ENCODE results near the gene PGP. TPM values are rescaled to one million over a fixed set of nuclear protein-coding genes. Genes with fewer than 3 reads are reported as not detected.

The PGP gene
- total RNA-seq, 4 donors from 2014 or later: 21.7 to 25.6 (median 23.1) TPM

GRCh38 chr16:2178321-2179106, 36.1 kb downstream of the PGP start:
- no peaks in the 10 kb centered on the region for H3K27me3 ChIP-seq
- H3K36me3 ChIP-seq: peaks cover 0 to 50% (median 0%) of the 10 kb centered on the region in 3 donors
- H3K4me3 ChIP-seq: no peak overlapping the region
- H3K9me3 ChIP-seq: no peaks in the 10 kb centered on the region
- DNase-seq: no peak
- no peak overlapping the region for H3K27ac ChIP-seq
- no peak for TF ChIP-seq CTCF (IDR thresholded peaks at IDR 0.05)
- no peak for TF ChIP-seq POLR2A (IDR thresholded peaks at IDR 0.05)
- H3K4me1 ChIP-seq: no peaks in the 10 kb centered on the region

GRCh38 chr16:2177561-2177960, 37.1 kb downstream of the PGP start:
- DNase-seq: no peak
- no peak overlapping the region for H3K27ac ChIP-seq
- H3K4me3 ChIP-seq: no peak overlapping the region
- no peaks in the 10 kb centered on the region for H3K9me3 ChIP-seq
- peaks cover 0 to 60% (median 0%) of the 10 kb centered on the region in 3 donors for H3K36me3 ChIP-seq
- no peaks in the 10 kb centered on the region for H3K4me1 ChIP-seq
- H3K27me3 ChIP-seq: no peaks in the 10 kb centered on the region
- TF ChIP-seq POLR2A (IDR thresholded peaks at IDR 0.05): no peak
- TF ChIP-seq CTCF (IDR thresholded peaks at IDR 0.05): no peak

GRCh38 chr16:2177101-2177500, 37.5 kb downstream of the PGP start:
- no peak overlapping the region for H3K27ac ChIP-seq
- H3K4me3 ChIP-seq: no peak overlapping the region
- TF ChIP-seq CTCF (IDR thresholded peaks at IDR 0.05): no peak
- TF ChIP-seq POLR2A (IDR thresholded peaks at IDR 0.05): no peak
- DNase-seq: no peak
- H3K27me3 ChIP-seq: no peaks in the 10 kb centered on the region
- peaks cover 0 to 3% (median 0%) of the 10 kb centered on the region in 4 donors for H3K4me1 ChIP-seq
- H3K9me3 ChIP-seq: no peaks in the 10 kb centered on the region
- peaks cover 0 to 64% (median 0%) of the 10 kb centered on the region in 3 donors for H3K36me3 ChIP-seq

GRCh38 chr16:2176047-2176446, 38.6 kb downstream of the PGP start:
- Histone ChIP-seq H3K27ac (no peak overlapping the region), H3K36me3 (peaks cover 0 to 75% (median 0%) of the 10 kb centered on the region in 3 donors), H3K4me3 (no peak overlapping the region), H3K27me3 (no peaks in the 10 kb centered on the region), H3K9me3 (no peaks in the 10 kb centered on the region), H3K4me1 (peaks cover 0 to 13% (median 0%) of the 10 kb centered on the region in 4 donors)
- no peak for TF ChIP-seq CTCF (IDR thresholded peaks at IDR 0.05)
- no peak for TF ChIP-seq POLR2A (IDR thresholded peaks at IDR 0.05)
- DNase-seq: no peak

GRCh38 chr16:2175454-2175853, 39.2 kb downstream of the PGP start:
- TF ChIP-seq CTCF (IDR thresholded peaks at IDR 0.05) (no peak), POLR2A (IDR thresholded peaks at IDR 0.05) (no peak)
- H3K4me3 ChIP-seq: no peak overlapping the region
- no peak for DNase-seq
- H3K4me1 ChIP-seq: peaks cover 0 to 17% (median 0%) of the 10 kb centered on the region in 4 donors
- peaks cover 0 to 80% (median 0%) of the 10 kb centered on the region in 3 donors for H3K36me3 ChIP-seq
- H3K9me3 ChIP-seq: no peaks in the 10 kb centered on the region
- H3K27me3 ChIP-seq: no peaks in the 10 kb centered on the region
- no peak overlapping the region for H3K27ac ChIP-seq

Data from Peyer's patch (tissue), 4 donors.